ENCODE results near the gene TNNC1.

The TNNC1 gene

GRCh38 chr3:52452570-52453221, 1.1 kb downstream of the TNNC1 start:
- Histone ChIP-seq H3K9me3 (ENCODE audit: insufficient read depth, low read depth, low read length) (no peaks in the 10 kb centered on the region), H3K9ac (ENCODE audit: low read depth, low read length) (no peak overlapping the region), H3K27ac (ENCODE audit: low read length) (no peak overlapping the region), H3K4me1 (ENCODE audit: insufficient read depth, low read length) (peaks cover 9% of the 10 kb centered on the region), H3K36me3 (ENCODE audit: insufficient read depth, low read depth, low read length) (peaks cover 4% of the 10 kb centered on the region), H3K27me3 (ENCODE audit: insufficient read depth, low read length) (no peaks in the 10 kb centered on the region), H3K4me3 (ENCODE audit: low read length) (no peak overlapping the region)

- no peaks in the 10 kb centered on the region for H3K27me3 ChIP-seq (ENCODE audit: insufficient read depth, low read length)
- no peak overlapping the region for H3K9ac ChIP-seq (ENCODE audit: low read depth, low read length)
- H3K4me1 ChIP-seq (ENCODE audit: insufficient read depth, low read length): peaks cover 9% of the 10 kb centered on the region
- no peak overlapping the region for H3K27ac ChIP-seq (ENCODE audit: low read length)
- no peaks in the 10 kb centered on the region for H3K9me3 ChIP-seq (ENCODE audit: insufficient read depth, low read depth, low read length)
- no peak overlapping the region for H3K4me3 ChIP-seq (ENCODE audit: low read length)
- no peaks in the 10 kb centered on the region; the same call in 1 of the 2 replicates for H3K36me3 ChIP-seq (ENCODE audit: insufficient read depth, low read depth, low read length)
These were observed 1.7 kb downstream of the TNNC1 start for GRCh38 chr3:52452126-52452525.

- 0 out of 2 replicates have a peak, but pooled peaks cover 4% of the 10 kb centered on the region for H3K27me3 ChIP-seq (ENCODE audit: insufficient read depth, low read length)
- H3K36me3 ChIP-seq (ENCODE audit: insufficient read depth, low read depth, low read length): no peaks in the 10 kb centered on the region
- no peaks in the 10 kb centered on the region for H3K9me3 ChIP-seq (ENCODE audit: insufficient read depth, low read depth, low read length)
- no peak overlapping the region for H3K27ac ChIP-seq (ENCODE audit: low read length)
- H3K4me3 ChIP-seq (ENCODE audit: low read length): no peak overlapping the region
- H3K4me1 ChIP-seq (ENCODE audit: insufficient read depth, low read length): peaks cover 9% of the 10 kb centered on the region
- H3K9ac ChIP-seq (ENCODE audit: low read depth, low read length): no peak overlapping the region
These were observed 2.4 kb downstream of the TNNC1 start for GRCh38 chr3:52451237-52452083.

- H3K9ac ChIP-seq (ENCODE audit: low read depth, low read length): no peak overlapping the region
- H3K9me3 ChIP-seq (ENCODE audit: insufficient read depth, low read depth, low read length): no peaks in the 10 kb centered on the region
- H3K36me3 ChIP-seq (ENCODE audit: insufficient read depth, low read depth, low read length): no peaks in the 10 kb centered on the region
- H3K27ac ChIP-seq (ENCODE audit: low read length): no peak overlapping the region
- H3K4me3 ChIP-seq (ENCODE audit: low read length): no peak overlapping the region
- peaks cover 9% of the 10 kb centered on the region for H3K4me1 ChIP-seq (ENCODE audit: insufficient read depth, low read length)
- 0 out of 2 replicates have a peak, but pooled peaks cover 7% of the 10 kb centered on the region for H3K27me3 ChIP-seq (ENCODE audit: insufficient read depth, low read length)
These were observed 3.2 kb downstream of the TNNC1 start for GRCh38 chr3:52450489-52451236.

- H3K27ac ChIP-seq (ENCODE audit: low read length): no peak overlapping the region
- no peak overlapping the region for H3K4me3 ChIP-seq (ENCODE audit: low read length)
- no peaks in the 10 kb centered on the region for H3K9me3 ChIP-seq (ENCODE audit: insufficient read depth, low read depth, low read length)
- H3K9ac ChIP-seq (ENCODE audit: low read depth, low read length): no peak overlapping the region
- H3K4me1 ChIP-seq (ENCODE audit: insufficient read depth, low read length): peaks cover 7% of the 10 kb centered on the region
- 0 out of 2 replicates have a peak, but pooled peaks cover 7% of the 10 kb centered on the region for H3K27me3 ChIP-seq (ENCODE audit: insufficient read depth, low read length)
- no peaks in the 10 kb centered on the region for H3K36me3 ChIP-seq (ENCODE audit: insufficient read depth, low read depth, low read length)
These were observed 6.1 kb downstream of the TNNC1 start for GRCh38 chr3:52447512-52448355.

GRCh38 chr3:52446631-52447511, 7.0 kb downstream of the TNNC1 start:
- Histone ChIP-seq H3K27ac (ENCODE audit: low read length) (no peak overlapping the region), H3K4me3 (ENCODE audit: low read length) (no peak overlapping the region), H3K27me3 (ENCODE audit: insufficient read depth, low read length) (0 out of 2 replicates have a peak, but pooled peaks cover 7% of the 10 kb centered on the region), H3K9ac (ENCODE audit: low read depth, low read length) (no peak overlapping the region), H3K9me3 (ENCODE audit: insufficient read depth, low read depth, low read length) (no peaks in the 10 kb centered on the region), H3K36me3 (ENCODE audit: insufficient read depth, low read depth, low read length) (no peaks in the 10 kb centered on the region), H3K4me1 (ENCODE audit: insufficient read depth, low read length) (peaks cover 7% of the 10 kb centered on the region)

- Histone ChIP-seq H3K27ac (ENCODE audit: low read length) (no peak overlapping the region), H3K27me3 (ENCODE audit: insufficient read depth, low read length) (0 out of 2 replicates have a peak, but pooled peaks cover 7% of the 10 kb centered on the region), H3K4me3 (ENCODE audit: low read length) (no peak overlapping the region), H3K36me3 (ENCODE audit: insufficient read depth, low read depth, low read length) (no peaks in the 10 kb centered on the region), H3K4me1 (ENCODE audit: insufficient read depth, low read length) (peaks cover 7% of the 10 kb centered on the region), H3K9me3 (ENCODE audit: insufficient read depth, low read depth, low read length) (no peaks in the 10 kb centered on the region), H3K9ac (ENCODE audit: low read depth, low read length) (no peak overlapping the region)
These were observed 7.8 kb downstream of the TNNC1 start for GRCh38 chr3:52446042-52446441.

GRCh38 chr3:52444860-52445793, 8.7 kb downstream of the TNNC1 start, which contains the start of gene SEMA3G:
Gene SEMA3G (minus strand): TSS chr3:52445103. CDS start chr3:52445027, 76 bp downstream.
- no peak within 1 kb of the TSS for H3K9ac ChIP-seq (ENCODE audit: low read depth, low read length)
- peaks cover 4% of the 10 kb centered on the region for H3K4me1 ChIP-seq (ENCODE audit: insufficient read depth, low read length)
- no peaks in the 10 kb centered on the region for H3K36me3 ChIP-seq (ENCODE audit: insufficient read depth, low read depth, low read length)
- H3K27ac ChIP-seq (ENCODE audit: low read length): no peak within 1 kb of the TSS
- peak within 1 kb of the TSS; percentile 40; the same call in 1 of the 2 replicates for H3K4me3 ChIP-seq (ENCODE audit: low read length)
- no peaks in the 10 kb centered on the region for H3K9me3 ChIP-seq (ENCODE audit: insufficient read depth, low read depth, low read length)
- 0 out of 2 replicates have a peak, but pooled peaks cover 7% of the 10 kb centered on the region for H3K27me3 ChIP-seq (ENCODE audit: insufficient read depth, low read length)

GRCh38 chr3:52443791-52444687, 9.8 kb downstream of the TNNC1 start:
- Histone ChIP-seq H3K36me3 (ENCODE audit: insufficient read depth, low read depth, low read length) (no peaks in the 10 kb centered on the region), H3K27me3 (ENCODE audit: insufficient read depth, low read length) (0 out of 2 replicates have a peak, but pooled peaks cover 7% of the 10 kb centered on the region), H3K27ac (ENCODE audit: low read length) (no peak overlapping the region), H3K4me1 (ENCODE audit: insufficient read depth, low read length) (no peaks in the 10 kb centered on the region), H3K9me3 (ENCODE audit: insufficient read depth, low read depth, low read length) (no peaks in the 10 kb centered on the region), H3K4me3 (ENCODE audit: low read length) (peak overlapping the region; percentile 40; the same call in 1 of the 2 replicates), H3K9ac (ENCODE audit: low read depth, low read length) (no peak overlapping the region)
